Femur (tissue), 1 donor: ENCODE results near the gene IFT27.
A peak's percentile ranks its signal among the peaks of the same experiment; 100 is the strongest.
"Not testable (repeated sequence)": the region's sequence is repeated elsewhere in the genome, so short reads cannot be mapped to it uniquely, and the experiment has no call there.

Experiments used
- DNase-seq: peaks from one replicate; pipeline ENCODE4 v3.0.0-alpha.2; 2017

The IFT27 gene

GRCh38 chr22:36764641-36765040, 11.3 kb downstream of the IFT27 start:
- peak; percentile 5 for DNase-seq

GRCh38 chr22:36764060-36764459, 11.9 kb downstream of the IFT27 start:
- DNase-seq: peak; percentile 7

GRCh38 chr22:36763576-36763975, 12.3 kb downstream of the IFT27 start:
- peak; percentile 9 for DNase-seq

GRCh38 chr22:36762687-36763260, 13.1 kb downstream of the IFT27 start:
- DNase-seq: peak; percentile 46

- DNase-seq: peak; percentile 8
Observed at GRCh38 chr22:36761553-36762240, 14.2 kb downstream of the IFT27 start.

- peak; percentile 11 for DNase-seq
Observed at GRCh38 chr22:36760786-36761185, 15.1 kb downstream of the IFT27 start.

- no peak for DNase-seq
Observed at GRCh38 chr22:36759481-36760159, 16.3 kb downstream of the IFT27 start.

GRCh38 chr22:36758792-36759271, 17.1 kb downstream of the IFT27 start:
- peak; percentile 11 for DNase-seq

GRCh38 chr22:36757668-36758211, 18.2 kb downstream of the IFT27 start:
- DNase-seq: peak; percentile 71

GRCh38 chr22:36756746-36757655, 18.9 kb downstream of the IFT27 start:
- DNase-seq: no peak

GRCh38 chr22:36756031-36756430, 19.9 kb downstream of the IFT27 start:
- no peak for DNase-seq

GRCh38 chr22:36755316-36755715, 20.6 kb downstream of the IFT27 start:
- DNase-seq: no peak

GRCh38 chr22:36754881-36755280, 21.0 kb downstream of the IFT27 start:
- not testable (repeated sequence) for DNase-seq

- no peak for DNase-seq
Observed at GRCh38 chr22:36753916-36754315, 22.0 kb downstream of the IFT27 start.

- DNase-seq: no peak
Observed at GRCh38 chr22:36753120-36753802, 22.7 kb downstream of the IFT27 start.

GRCh38 chr22:36746375-36746970, 29.4 kb downstream of the IFT27 start:
- peak; percentile 8 for DNase-seq

GRCh38 chr22:36745301-36745995, 30.5 kb downstream of the IFT27 start:
- DNase-seq: no peak

GRCh38 chr22:36744791-36745190, 31.1 kb downstream of the IFT27 start:
- DNase-seq: no peak

GRCh38 chr22:36744413-36744765, 31.5 kb downstream of the IFT27 start:
- DNase-seq: no peak

- DNase-seq: peak; percentile 12
Observed at GRCh38 chr22:36743591-36744412, 32.1 kb downstream of the IFT27 start.
